ENCODE data around the gene ZMAT5.

Gene ZMAT5

GRCh38 chr22:29801796-29802195, 35.0 kb upstream of the ZMAT5 start:
- peaks cover 78% of the 10 kb centered on the region for H3K36me3 ChIP-seq (ENCODE audit: control insufficient read depth, insufficient read depth, low read length, severe bottlenecking)
- DNase-seq (ENCODE audit: low read depth) = no peak
- H3K4me3 ChIP-seq (ENCODE audit: low read length) = no peak overlapping the region
- H3K9ac ChIP-seq (ENCODE audit: low read length) = no peak overlapping the region
- no peaks in the 10 kb centered on the region for H3K9me3 ChIP-seq (ENCODE audit: control insufficient read depth, low read length)
- peaks cover 45% of the 10 kb centered on the region for H3K4me1 ChIP-seq (ENCODE audit: control insufficient read depth, insufficient read depth, low read length)
- no peaks in the 10 kb centered on the region for H3K27me3 ChIP-seq (replicated peaks; ENCODE audit: control insufficient read depth, insufficient read depth, low read length)

- no peak overlapping the region for H3K4me3 ChIP-seq (ENCODE audit: low read length)
- H3K4me1 ChIP-seq (ENCODE audit: control insufficient read depth, insufficient read depth, low read length) = peaks cover 39% of the 10 kb centered on the region
- peak overlapping the region; percentile 19 for H3K9ac ChIP-seq (ENCODE audit: low read length)
- no peaks in the 10 kb centered on the region for H3K27me3 ChIP-seq (replicated peaks; ENCODE audit: control insufficient read depth, insufficient read depth, low read length)
- no peak for DNase-seq (ENCODE audit: low read depth)
- no peaks in the 10 kb centered on the region for H3K9me3 ChIP-seq (ENCODE audit: control insufficient read depth, low read length)
- H3K36me3 ChIP-seq (ENCODE audit: control insufficient read depth, insufficient read depth, low read length, severe bottlenecking) = peaks cover 78% of the 10 kb centered on the region
These were observed 34.3 kb upstream of the ZMAT5 start for GRCh38 chr22:29801153-29801552.

- no peaks in the 10 kb centered on the region for H3K27me3 ChIP-seq (replicated peaks; ENCODE audit: control insufficient read depth, insufficient read depth, low read length)
- peak overlapping the region; percentile 55 for H3K4me3 ChIP-seq (ENCODE audit: low read length)
- DNase-seq (ENCODE audit: low read depth) = peak; percentile 91
- peaks cover 35% of the 10 kb centered on the region for H3K4me1 ChIP-seq (ENCODE audit: control insufficient read depth, insufficient read depth, low read length)
- H3K36me3 ChIP-seq (ENCODE audit: control insufficient read depth, insufficient read depth, low read length, severe bottlenecking) = peaks cover 77% of the 10 kb centered on the region
- peak overlapping the region; percentile 72 for H3K9ac ChIP-seq (ENCODE audit: low read length)
- no peaks in the 10 kb centered on the region for H3K9me3 ChIP-seq (ENCODE audit: control insufficient read depth, low read length)
These were observed 32.4 kb upstream of the ZMAT5 start for GRCh38 chr22:29799217-29799680.

DNA sequence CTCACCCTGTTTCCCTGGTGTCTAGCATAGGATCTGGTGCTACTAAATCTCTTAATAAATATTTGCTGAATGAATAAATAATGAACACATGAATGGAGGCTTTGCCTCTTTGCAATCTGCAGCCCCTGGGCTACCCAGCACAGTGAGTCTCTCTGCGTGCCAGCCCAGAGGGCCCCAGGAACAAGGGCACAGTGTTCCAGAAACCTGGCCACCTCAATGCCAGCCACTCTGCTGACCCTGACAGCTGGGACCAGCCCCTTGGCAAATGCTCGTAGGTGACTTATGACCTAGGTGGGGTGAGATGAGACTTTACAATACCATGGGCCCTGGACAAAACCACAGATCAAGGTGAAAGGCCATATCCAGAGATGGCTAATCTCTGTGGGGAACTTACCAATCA, 32.0 kb upstream of the ZMAT5 start:
- no peaks in the 10 kb centered on the region for H3K27me3 ChIP-seq (replicated peaks; ENCODE audit: control insufficient read depth, insufficient read depth, low read length)
- H3K9ac ChIP-seq (ENCODE audit: low read length) = peak overlapping the region; percentile 71
- no peaks in the 10 kb centered on the region for H3K9me3 ChIP-seq (ENCODE audit: control insufficient read depth, low read length)
- peaks cover 72% of the 10 kb centered on the region for H3K36me3 ChIP-seq (ENCODE audit: control insufficient read depth, insufficient read depth, low read length, severe bottlenecking)
- H3K4me1 ChIP-seq (ENCODE audit: control insufficient read depth, insufficient read depth, low read length) = peaks cover 35% of the 10 kb centered on the region
- peak overlapping the region; percentile 55 for H3K4me3 ChIP-seq (ENCODE audit: low read length)
- DNase-seq (ENCODE audit: low read depth) = no peak

DNA sequence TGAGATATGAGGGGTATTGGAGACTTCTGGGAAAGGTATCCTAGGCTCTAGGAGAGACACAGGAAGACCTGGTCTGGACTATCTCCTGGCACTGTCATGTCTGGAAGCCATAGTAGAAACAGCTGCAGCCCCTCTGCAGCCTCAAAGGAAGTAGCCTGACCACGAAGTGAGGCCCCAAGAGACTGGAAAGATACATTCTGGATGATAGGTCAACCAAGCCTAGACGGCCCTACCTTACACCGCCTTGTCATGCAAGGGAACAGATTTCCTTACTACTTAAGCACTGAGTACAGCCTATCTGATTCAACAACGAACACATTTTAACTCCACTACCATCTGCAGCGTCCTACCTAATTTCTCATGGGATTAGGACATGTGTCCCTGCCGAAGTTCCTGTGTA, 31.5 kb upstream of the ZMAT5 start:
- DNase-seq (ENCODE audit: low read depth) = no peak
- peaks cover 35% of the 10 kb centered on the region for H3K4me1 ChIP-seq (ENCODE audit: control insufficient read depth, insufficient read depth, low read length)
- peaks cover 70% of the 10 kb centered on the region for H3K36me3 ChIP-seq (ENCODE audit: control insufficient read depth, insufficient read depth, low read length, severe bottlenecking)

GRCh38 chr22:29797351-29797750, 30.5 kb upstream of the ZMAT5 start:
- no peaks in the 10 kb centered on the region for H3K9me3 ChIP-seq (ENCODE audit: control insufficient read depth, low read length)
- peaks cover 78% of the 10 kb centered on the region for H3K36me3 ChIP-seq (ENCODE audit: control insufficient read depth, insufficient read depth, low read length, severe bottlenecking)
- no peaks in the 10 kb centered on the region for H3K27me3 ChIP-seq (replicated peaks; ENCODE audit: control insufficient read depth, insufficient read depth, low read length)
- peaks cover 35% of the 10 kb centered on the region for H3K4me1 ChIP-seq (ENCODE audit: control insufficient read depth, insufficient read depth, low read length)
- H3K9ac ChIP-seq (ENCODE audit: low read length) = peak overlapping the region; percentile 2
- DNase-seq (ENCODE audit: low read depth) = no peak
- no peak overlapping the region for H3K4me3 ChIP-seq (ENCODE audit: low read length)

More for the DNA sequence above, 31.5 kb upstream of the ZMAT5 start:
- peak overlapping the region; percentile 55 for H3K4me3 ChIP-seq (ENCODE audit: low read length)
- no peaks in the 10 kb centered on the region for H3K9me3 ChIP-seq (ENCODE audit: control insufficient read depth, low read length)
- peak overlapping the region; percentile 71 for H3K9ac ChIP-seq (ENCODE audit: low read length)
- H3K27me3 ChIP-seq (replicated peaks; ENCODE audit: control insufficient read depth, insufficient read depth, low read length) = no peaks in the 10 kb centered on the region

- no peak for DNase-seq (ENCODE audit: low read depth)
- no peak overlapping the region for H3K9ac ChIP-seq (ENCODE audit: low read length)
These were observed 28.9 kb upstream of the ZMAT5 start for GRCh38 chr22:29795663-29796062.

DNA sequence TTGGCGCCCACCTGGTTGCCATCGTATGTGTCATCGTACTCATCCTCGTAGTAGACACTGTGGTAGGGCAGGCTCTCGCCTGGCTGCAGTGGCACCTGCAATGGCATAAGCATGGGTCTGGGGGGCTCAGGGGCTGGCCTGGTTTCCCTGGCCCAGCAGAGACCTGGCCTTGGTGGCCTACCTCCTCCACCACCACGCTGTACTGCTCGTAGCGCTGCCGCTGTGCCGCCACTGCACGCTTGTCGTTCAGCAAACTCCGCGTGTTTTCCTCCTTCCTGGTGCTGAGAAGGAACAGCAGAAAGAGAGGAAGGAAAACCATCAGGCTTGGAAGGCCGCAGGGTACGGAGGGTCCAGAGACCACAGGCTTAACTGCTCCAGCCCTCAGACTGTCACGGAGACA, 26.6 kb upstream of the ZMAT5 start:
- no peak overlapping the region for H3K9ac ChIP-seq (ENCODE audit: low read length)
- H3K36me3 ChIP-seq (ENCODE audit: control insufficient read depth, insufficient read depth, low read length, severe bottlenecking) = peaks cover 92% of the 10 kb centered on the region
- H3K9me3 ChIP-seq (ENCODE audit: control insufficient read depth, low read length) = no peaks in the 10 kb centered on the region
- H3K27me3 ChIP-seq (replicated peaks; ENCODE audit: control insufficient read depth, insufficient read depth, low read length) = no peaks in the 10 kb centered on the region
- no peak overlapping the region for H3K4me3 ChIP-seq (ENCODE audit: low read length)
- no peak for DNase-seq (ENCODE audit: low read depth)
- peaks cover 6% of the 10 kb centered on the region for H3K4me1 ChIP-seq (ENCODE audit: control insufficient read depth, insufficient read depth, low read length)

More at GRCh38 chr22:29795663-29796062, 28.9 kb upstream of the ZMAT5 start:
- Histone ChIP-seq H3K4me3 (ENCODE audit: low read length) (no peak overlapping the region), H3K9me3 (ENCODE audit: control insufficient read depth, low read length) (no peaks in the 10 kb centered on the region), H3K27me3 (replicated peaks; ENCODE audit: control insufficient read depth, insufficient read depth, low read length) (no peaks in the 10 kb centered on the region), H3K36me3 (ENCODE audit: control insufficient read depth, insufficient read depth, low read length, severe bottlenecking) (peaks cover 83% of the 10 kb centered on the region), H3K4me1 (ENCODE audit: control insufficient read depth, insufficient read depth, low read length) (peaks cover 26% of the 10 kb centered on the region)

- Histone ChIP-seq H3K36me3 (ENCODE audit: control insufficient read depth, insufficient read depth, low read length, severe bottlenecking) (peaks cover 71% of the 10 kb centered on the region), H3K27me3 (replicated peaks; ENCODE audit: control insufficient read depth, insufficient read depth, low read length) (no peaks in the 10 kb centered on the region), H3K4me1 (ENCODE audit: control insufficient read depth, insufficient read depth, low read length) (peaks cover 2% of the 10 kb centered on the region), H3K9me3 (ENCODE audit: control insufficient read depth, low read length) (no peaks in the 10 kb centered on the region), H3K9ac (ENCODE audit: low read length) (no peak overlapping the region), H3K4me3 (ENCODE audit: low read length) (no peak overlapping the region)
- no peak for DNase-seq (ENCODE audit: low read depth)
These were observed 23.3 kb upstream of the ZMAT5 start for GRCh38 chr22:29790061-29790460.

GRCh38 chr22:29788339-29789279, 21.8 kb upstream of the ZMAT5 start:
- no peak for DNase-seq (ENCODE audit: low read depth)
- no peaks in the 10 kb centered on the region for H3K9me3 ChIP-seq (ENCODE audit: control insufficient read depth, low read length)
- H3K36me3 ChIP-seq (ENCODE audit: control insufficient read depth, insufficient read depth, low read length, severe bottlenecking) = peaks cover 63% of the 10 kb centered on the region
- no peak overlapping the region for H3K4me3 ChIP-seq (ENCODE audit: low read length)
- H3K4me1 ChIP-seq (ENCODE audit: control insufficient read depth, insufficient read depth, low read length) = peaks cover 10% of the 10 kb centered on the region
- H3K9ac ChIP-seq (ENCODE audit: low read length) = no peak overlapping the region
- H3K27me3 ChIP-seq (replicated peaks; ENCODE audit: control insufficient read depth, insufficient read depth, low read length) = no peaks in the 10 kb centered on the region

- Histone ChIP-seq H3K27me3 (replicated peaks; ENCODE audit: control insufficient read depth, insufficient read depth, low read length) (no peaks in the 10 kb centered on the region), H3K4me1 (ENCODE audit: control insufficient read depth, insufficient read depth, low read length) (peaks cover 10% of the 10 kb centered on the region), H3K36me3 (ENCODE audit: control insufficient read depth, insufficient read depth, low read length, severe bottlenecking) (peaks cover 52% of the 10 kb centered on the region), H3K9ac (ENCODE audit: low read length) (no peak overlapping the region), H3K4me3 (ENCODE audit: low read length) (no peak overlapping the region), H3K9me3 (ENCODE audit: control insufficient read depth, low read length) (no peaks in the 10 kb centered on the region)
- no peak for DNase-seq (ENCODE audit: low read depth)
These were observed 20.7 kb upstream of the ZMAT5 start for GRCh38 chr22:29787371-29787980.

Measured in adipocyte (in vitro differentiated cells).